GM18519 (cell line): ENCODE results near the gene FUT6.

ENCODE experiments used
- ATAC-seq: cut with Tn5 transposase; IDR thresholded peaks from one replicate; pipeline ENCODE4 v1.9.1; 2021; ENCODE audit warnings: mild to moderate bottlenecking, moderate library complexity; ENCODE audit not compliant: unreplicated experiment, low FRiP score

FUT6 gene

DNA sequence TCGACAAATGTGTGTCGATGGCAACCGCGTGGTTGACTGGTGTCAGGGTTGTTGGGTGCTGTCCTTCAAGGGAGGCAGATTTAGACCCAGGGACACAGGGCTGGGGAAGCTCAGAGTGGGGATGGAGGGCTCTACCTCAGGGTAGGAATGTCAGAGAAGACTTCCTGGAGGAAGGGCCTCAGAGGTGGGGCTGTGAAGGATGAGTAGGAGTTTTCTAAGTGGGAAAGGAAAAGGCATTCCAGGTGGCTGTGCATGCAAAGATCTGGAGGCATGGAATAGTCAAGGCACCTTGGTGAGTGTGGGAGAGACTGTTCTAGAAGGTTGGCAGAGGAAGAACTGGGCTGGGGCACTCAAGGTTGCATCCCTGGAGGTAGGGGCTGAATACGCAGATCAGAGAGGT is 32.6 kb downstream of the FUT6 start:
- no peak for ATAC-seq

DNA sequence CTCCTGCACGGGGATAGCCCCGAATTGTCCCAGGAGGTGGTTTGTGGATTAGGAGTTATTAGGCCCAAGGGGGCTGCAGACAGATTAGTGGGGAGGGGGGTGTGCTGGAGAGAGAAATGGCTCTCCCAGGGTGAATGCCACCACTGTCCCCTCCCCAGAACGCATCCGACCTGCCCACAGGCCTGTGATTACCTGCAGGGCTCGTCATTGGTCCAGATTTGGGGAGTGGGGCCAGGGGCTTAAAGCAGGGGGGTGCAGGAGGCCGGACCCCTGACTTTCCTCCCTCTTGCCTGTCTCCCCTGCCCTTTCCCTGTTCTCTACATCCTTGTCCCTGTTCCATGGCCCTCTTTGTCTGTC is 33.4 kb downstream of the FUT6 start:
- ATAC-seq: no peak

DNA sequence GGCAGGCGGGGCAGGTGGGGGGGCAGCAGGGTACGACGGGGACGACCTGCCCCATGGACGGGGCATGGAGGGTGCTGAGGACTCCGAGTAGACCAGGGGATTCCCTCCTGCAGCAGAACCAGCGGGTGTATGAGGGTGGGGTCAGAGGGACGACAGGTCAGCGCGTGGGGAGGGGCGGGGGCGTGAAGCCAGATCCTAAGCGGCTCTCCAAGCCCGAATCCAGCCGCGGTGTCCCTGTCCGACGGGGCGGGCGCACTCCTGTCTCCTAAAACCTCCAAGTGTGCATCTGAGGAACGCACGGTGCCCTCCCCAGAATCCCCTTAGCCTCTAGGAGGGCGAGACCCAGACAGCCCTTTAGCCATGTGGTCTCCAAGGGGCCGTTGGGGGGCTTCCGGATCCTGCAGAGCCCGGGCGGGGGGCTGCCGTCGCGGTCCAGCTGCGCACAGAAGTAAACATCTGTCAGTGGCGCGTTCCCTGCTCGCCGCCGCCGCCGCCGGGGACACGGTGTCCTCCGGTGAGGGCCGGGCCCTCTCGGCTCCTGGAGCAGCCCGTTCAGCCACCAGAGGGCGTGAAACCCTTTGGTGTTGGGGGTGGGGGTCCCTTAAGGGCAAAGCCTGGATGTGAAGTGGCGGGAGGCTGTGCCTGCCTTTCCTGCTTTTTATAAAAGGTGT is 33.9 kb downstream of the FUT6 start:
- no peak for ATAC-seq

DNA sequence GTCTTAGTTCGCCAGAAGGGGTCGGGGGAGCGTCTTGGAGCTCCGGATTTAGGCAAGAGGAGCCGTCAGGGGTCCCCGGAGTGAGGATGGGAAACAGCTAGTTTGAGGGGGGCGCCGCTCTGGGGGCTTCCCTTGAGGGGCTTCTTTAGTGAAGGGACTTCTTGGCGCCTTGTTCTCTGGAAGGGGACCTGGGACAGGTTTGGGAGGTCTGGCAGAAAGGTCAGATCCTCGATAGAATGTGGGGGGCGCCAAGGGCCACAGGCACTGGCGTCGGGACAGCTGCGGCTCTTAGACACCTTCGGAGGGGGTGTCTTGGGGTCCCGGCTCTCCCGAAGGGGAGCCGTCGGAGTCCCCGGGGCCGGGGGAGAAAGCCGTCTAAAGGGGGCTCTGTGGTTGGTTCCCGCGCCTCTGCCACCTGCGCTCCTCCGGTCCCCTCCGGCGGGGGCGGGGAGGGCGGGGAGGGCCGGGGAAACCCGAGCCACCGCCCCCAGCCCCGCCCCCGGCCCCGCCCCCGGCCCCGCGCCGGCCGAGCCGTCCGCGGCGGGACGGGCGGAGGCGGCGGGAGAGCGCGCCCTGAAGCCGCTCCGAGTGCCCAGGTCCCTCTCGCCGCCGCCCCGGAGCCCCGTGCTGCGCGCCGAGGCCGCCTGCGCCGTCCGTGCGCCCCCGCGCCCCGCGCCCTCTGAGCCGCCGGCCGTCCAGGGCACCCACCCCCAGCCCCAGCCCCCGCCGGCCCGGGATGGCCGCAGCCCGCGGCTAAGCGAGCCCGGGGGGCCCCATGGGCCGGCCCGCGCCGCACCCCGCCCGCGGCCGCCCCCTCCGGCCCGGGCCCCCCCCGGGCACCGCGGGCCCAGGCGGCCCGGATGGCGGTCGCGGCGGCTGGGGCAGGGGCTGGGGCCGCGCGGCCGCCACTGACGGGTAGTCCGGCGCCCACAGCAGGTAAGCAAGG is 34.7 kb downstream of the FUT6 start, which contains the start of gene NRTN:
Gene NRTN, plus strand, starts transcription at position 552 of the 946 bp plus-strand sequence. CDS start 19,099 bp downstream, outside the sequence.
- no peak for ATAC-seq

- peak; percentile 46 for ATAC-seq
These were observed 35.6 kb downstream of the FUT6 start for GRCh38 chr19:5803752-5804515.

GRCh38 chr19:5803441-5803751 is 36.1 kb downstream of the FUT6 start:
- no peak for ATAC-seq

DNA sequence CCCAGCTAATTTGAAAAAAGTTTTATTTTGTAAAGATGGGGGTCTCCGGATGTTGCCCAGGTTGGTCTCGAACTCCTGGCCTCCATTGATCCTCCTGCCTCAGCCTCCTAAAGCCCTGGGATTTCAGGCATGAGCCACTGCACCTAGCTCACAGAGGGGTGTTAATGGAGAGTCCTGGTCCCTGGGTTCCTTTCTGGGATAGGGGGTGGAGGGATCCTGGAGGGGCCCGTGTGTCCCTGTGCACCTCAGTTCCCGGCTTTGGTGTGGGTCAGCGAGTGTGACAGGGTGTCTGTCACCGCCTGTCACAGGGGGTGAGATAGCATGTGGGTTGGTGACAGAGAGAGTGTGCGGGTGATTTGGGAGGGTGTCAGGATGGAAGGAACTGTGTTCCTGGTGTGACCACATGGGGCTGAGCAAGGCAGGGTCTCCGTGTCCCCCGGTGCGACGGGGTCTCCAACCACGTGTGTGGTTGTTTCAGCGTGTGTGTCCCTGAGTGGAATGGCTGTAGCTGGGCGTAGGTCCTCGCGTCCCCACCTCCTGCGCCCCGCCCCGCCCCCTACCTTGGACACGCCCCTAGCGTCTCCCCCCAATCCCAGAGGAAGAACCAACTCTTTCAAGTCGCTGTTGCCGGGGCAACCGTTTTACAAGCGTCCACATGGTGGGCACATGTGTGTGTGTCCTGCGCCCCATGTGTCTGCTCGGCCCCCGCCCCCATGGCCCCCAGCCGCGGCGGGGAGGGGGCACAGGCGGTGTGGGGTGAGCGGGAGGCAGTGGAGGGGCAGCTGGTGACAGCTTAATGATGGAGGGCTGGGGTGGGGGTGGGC is 37.5 kb downstream of the FUT6 start:
- no peak for ATAC-seq

DNA sequence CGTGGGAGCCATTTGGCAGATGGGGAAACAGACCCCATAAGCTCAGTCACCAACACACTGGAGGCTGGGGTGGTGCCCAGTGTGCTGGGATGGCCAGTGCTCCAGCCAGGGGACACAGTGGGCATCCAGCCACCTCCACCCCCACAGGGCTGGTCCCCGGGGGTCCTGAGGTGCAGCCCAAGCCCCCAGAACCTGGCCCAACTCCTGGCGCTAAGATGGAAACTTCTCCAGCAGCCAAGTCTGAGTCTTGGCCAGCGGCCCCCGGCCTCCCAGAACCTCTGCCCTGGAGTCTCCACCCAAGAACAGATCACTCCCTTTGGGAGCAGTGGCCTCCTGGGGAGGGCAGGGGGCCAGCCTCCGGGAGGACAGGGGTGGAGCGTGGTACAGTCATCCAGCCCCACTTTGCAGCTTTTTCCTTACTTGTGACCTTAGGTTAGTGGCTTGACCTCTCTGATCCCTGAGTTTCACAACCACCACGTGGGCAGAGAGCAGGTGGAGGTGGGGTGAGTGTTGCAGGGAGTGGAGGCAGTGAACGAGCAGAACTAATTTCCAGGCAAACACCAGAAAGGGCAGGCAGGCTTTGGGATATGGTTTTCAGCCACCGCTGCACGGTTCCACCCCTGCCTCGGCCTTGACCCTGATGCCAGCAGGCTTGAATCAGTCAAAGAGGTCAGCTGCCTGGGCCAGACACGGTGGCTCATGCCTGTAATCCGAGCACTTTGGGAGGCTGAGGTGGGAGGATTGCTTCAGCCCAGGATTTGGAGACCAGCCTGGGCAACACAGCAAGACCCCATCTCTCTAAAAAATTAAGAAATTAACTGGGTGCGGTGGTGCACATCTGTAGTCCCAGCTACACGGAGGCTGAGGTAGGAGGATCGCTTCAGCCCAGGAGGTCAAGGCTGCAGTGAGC is 38.9 kb downstream of the FUT6 start:
- ATAC-seq: no peak

- no peak for ATAC-seq
These were observed 40.0 kb downstream of the FUT6 start for GRCh38 chr19:5799247-5800241.

DNA sequence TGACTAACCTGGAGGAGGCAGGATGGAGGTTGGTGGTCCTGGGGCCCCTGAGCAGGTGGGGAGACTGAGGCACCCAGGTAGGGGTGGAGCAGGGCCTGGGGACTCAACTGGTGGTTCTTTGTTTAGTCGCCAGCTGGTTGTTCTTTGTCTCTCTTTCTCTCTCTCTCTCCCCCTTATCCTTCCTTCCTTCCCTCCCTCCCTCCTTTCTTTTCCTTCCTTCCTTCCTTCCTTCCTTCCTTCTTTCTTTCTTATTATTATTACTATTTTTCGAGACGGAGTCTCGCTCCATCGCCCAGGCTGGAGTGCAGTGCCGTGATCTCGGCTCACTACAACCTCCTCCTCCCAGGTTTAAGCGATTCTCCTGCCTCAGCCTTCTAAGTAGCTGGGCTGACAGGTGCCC is 41.3 kb downstream of the FUT6 start:
- ATAC-seq: no peak

DNA sequence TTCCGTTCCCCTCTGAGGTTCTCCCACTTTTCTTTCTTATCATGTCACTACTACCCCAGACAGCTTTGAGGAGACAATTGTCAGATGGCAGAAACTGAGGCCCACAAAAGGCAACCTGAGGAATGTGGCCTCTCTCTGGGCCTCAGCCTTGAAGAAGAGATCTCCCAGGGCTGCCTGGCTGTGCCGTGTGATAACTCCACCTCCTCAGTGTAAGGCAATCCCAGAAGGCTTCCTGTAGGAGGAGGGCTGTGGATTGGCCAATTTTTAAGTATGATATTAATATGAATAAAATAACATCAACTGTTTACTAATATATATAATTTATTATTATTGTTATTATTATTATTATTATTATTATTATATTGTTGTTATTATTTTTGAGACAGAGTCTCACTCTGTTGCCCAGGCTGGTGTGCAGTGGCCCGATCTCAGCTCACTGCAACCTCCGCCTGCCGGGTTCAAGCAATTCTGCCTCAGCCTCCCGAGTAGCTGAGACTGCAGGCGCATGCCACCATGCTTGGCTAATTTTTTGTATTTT is 44.1 kb downstream of the FUT6 start:
- ATAC-seq: no peak

GRCh38 chr19:5793188-5793587 is 46.3 kb downstream of the FUT6 start:
- ATAC-seq: no peak

GRCh38 chr19:5792224-5792623 is 47.3 kb downstream of the FUT6 start:
- ATAC-seq: no peak

- peak; percentile 73 for ATAC-seq
These were observed 48.7 kb downstream of the FUT6 start, which contains the start of gene DUS3L for GRCh38 chr19:5790559-5791520. Gene DUS3L (minus strand): TSS chr19:5791163. CDS start chr19:5791141, 22 bp downstream.

DNA sequence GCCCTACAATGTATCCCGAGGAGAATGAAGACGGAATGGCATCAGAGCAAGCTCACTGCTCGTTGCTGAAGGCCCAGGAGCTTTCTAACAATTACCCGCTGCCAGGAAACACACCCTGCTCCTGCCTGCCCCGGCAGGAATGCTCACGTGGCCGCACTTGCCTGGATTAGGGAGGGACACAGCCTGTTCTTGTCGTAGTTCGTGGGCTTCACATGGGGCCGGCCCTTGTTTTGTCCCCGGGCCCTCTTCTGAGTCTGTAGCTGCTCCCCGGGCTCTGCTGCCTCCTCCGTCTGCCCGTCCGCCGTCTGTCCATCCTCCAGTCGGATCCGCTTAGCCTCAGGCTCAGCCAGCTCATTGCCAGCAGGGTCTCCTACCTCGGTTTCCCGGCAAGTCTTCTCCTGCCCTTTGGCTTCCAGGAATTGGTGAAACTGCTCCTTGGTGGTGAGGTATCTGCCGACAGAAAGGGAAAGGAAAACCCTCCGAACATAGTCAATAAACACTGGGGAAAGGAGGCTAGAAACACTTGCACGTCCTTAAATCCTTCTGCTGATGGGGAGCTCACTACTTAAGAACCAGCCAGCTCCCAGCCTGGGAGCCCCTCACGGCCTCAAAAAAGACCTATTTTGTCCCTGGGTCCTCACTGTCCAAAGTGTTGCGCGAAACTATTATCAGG is 49.5 kb downstream of the FUT6 start:
- no peak for ATAC-seq

DNA sequence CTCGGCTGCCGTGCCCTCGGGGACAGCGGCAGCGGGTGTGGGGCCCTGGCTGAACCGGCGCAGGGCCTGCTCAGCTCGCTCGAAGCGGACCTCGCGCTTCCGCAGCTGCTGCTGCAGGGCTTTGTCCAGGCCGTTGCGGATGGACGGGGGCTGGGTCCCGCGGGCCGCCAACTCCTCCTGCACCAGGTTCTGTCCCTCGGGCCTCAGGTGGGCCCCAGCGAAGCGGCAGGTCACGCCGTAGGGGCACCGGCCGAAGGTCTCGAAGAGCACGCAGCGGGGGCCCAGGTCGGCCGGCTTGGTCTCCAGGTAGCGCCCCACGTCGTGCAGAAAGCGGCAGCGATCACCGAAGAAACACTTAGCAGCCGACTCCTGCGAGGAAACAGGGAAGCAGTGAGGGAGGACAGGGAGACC is 50.1 kb downstream of the FUT6 start:
- no peak for ATAC-seq
